ENCODE results near the gene SPNS2. TPM values are rescaled to one million over a fixed set of nuclear protein-coding genes. Genes with fewer than 3 reads are reported as not detected.

SPNS2 gene
- total and polyA plus RNA-seq, 3 donors from 2014 or later: 6.7 to 11.5 (median 8.0) TPM

- Histone ChIP-seq H3K27ac (no peak overlapping the region), H3K4me1 (no peaks in the 10 kb centered on the region), H3K27me3 (no peaks in the 10 kb centered on the region), H3K36me3 (ENCODE audit: low read depth, missing control alignments) (no peaks in the 10 kb centered on the region), H3K9me3 (no peaks in the 10 kb centered on the region), H3K4me3 (no peak overlapping the region)
- no peak for TF ChIP-seq CTCF (IDR thresholded peaks at IDR 0.05)
- TF ChIP-seq POLR2A (IDR thresholded peaks at IDR 0.05): no peak
- 30 to 60% methylated on average over 1 of the region's 1 CpG for WGBS, 2 donors
- intact Hi-C loops (cut with DNase I; ENCODE audit: low total_unique reads): no loop called here
- no peak for DNase-seq
These were observed 28.5 kb downstream of the SPNS2 start for GRCh38 chr17:4527134-4527533.

- DNase-seq: no peak
- WGBS, 2 donors: 63 to 65% methylated on average over 12 of the region's 12 CpGs
- H3K9me3 ChIP-seq: no peaks in the 10 kb centered on the region
- TF ChIP-seq CTCF (IDR thresholded peaks at IDR 0.05) (no peak), POLR2A (IDR thresholded peaks at IDR 0.05) (no peak)
- no peak overlapping the region for H3K27ac ChIP-seq
- H3K4me1 ChIP-seq: no peaks in the 10 kb centered on the region
- H3K36me3 ChIP-seq (ENCODE audit: low read depth, missing control alignments): no peaks in the 10 kb centered on the region
- H3K27me3 ChIP-seq: no peaks in the 10 kb centered on the region
- H3K4me3 ChIP-seq: no peak overlapping the region
- intact Hi-C loops (cut with DNase I; ENCODE audit: low total_unique reads): no loop called here
These were observed 29.0 kb downstream of the SPNS2 start for GRCh38 chr17:4527566-4528125.

- no peak for DNase-seq
- Histone ChIP-seq H3K4me1 (peaks cover 10% of the 10 kb centered on the region), H3K27ac (no peak overlapping the region), H3K36me3 (ENCODE audit: low read depth, missing control alignments) (no peaks in the 10 kb centered on the region), H3K4me3 (no peak overlapping the region), H3K9me3 (no peaks in the 10 kb centered on the region), H3K27me3 (no peaks in the 10 kb centered on the region)
- 87% methylated on average over 13 of the region's 13 CpGs for WGBS, 2 donors
- no peak for TF ChIP-seq CTCF (IDR thresholded peaks at IDR 0.05)
- TF ChIP-seq POLR2A (IDR thresholded peaks at IDR 0.05): no peak
- intact Hi-C loops (cut with DNase I; ENCODE audit: low total_unique reads): no loop called here
These were observed 31.0 kb downstream of the SPNS2 start for GRCh38 chr17:4529533-4530152.

- Histone ChIP-seq H3K9me3 (no peaks in the 10 kb centered on the region), H3K27me3 (no peaks in the 10 kb centered on the region), H3K4me3 (no peak overlapping the region), H3K36me3 (ENCODE audit: low read depth, missing control alignments) (no peaks in the 10 kb centered on the region), H3K27ac (no peak overlapping the region), H3K4me1 (peaks cover 17% of the 10 kb centered on the region)
- DNase-seq: no peak
- TF ChIP-seq POLR2A (IDR thresholded peaks at IDR 0.05) (no peak), CTCF (IDR thresholded peaks at IDR 0.05) (no peak)
- WGBS, 2 donors: 78 to 80% methylated on average over 13 to 30 of the region's 30 CpGs
- intact Hi-C loops (cut with DNase I; ENCODE audit: low total_unique reads): no loop called here
These were observed 32.4 kb downstream of the SPNS2 start for GRCh38 chr17:4530799-4531730.
